HTR-8/SVneo (cell line): ENCODE measurements around the gene PAPPA2.

Source experiments
- DNase-seq: peaks from one replicate; pipeline ENCODE4 v3.0.0; 2011; ENCODE audit warnings: low spot score, mixed read lengths; ENCODE audit not compliant: insufficient read length
- FAIRE-seq: peaks from 2 replicates; lab custom pipeline; 2011; peaks lifted over from hg19 to GRCh38; lab: Jason Lieb, UNC

Gene PAPPA2

GRCh38 chr1:176494436-176494835 is 31.5 kb downstream of the PAPPA2 start:
- DNase-seq (no peak), FAIRE-seq (no peak)

- FAIRE-seq (no peak), DNase-seq (no peak)
Observed at GRCh38 chr1:176499671-176500070, 36.7 kb downstream of the PAPPA2 start.

GRCh38 chr1:176501599-176501998 is 38.6 kb downstream of the PAPPA2 start:
- FAIRE-seq, result no peak
- DNase-seq, result no peak

GRCh38 chr1:176504848-176505553 is 42.0 kb downstream of the PAPPA2 start:
- no peak for DNase-seq

GRCh38 chr1:176512966-176513365 is 50.0 kb downstream of the PAPPA2 start:
- FAIRE-seq, result no peak
- DNase-seq, result no peak

More at GRCh38 chr1:176504848-176505553, 42.0 kb downstream of the PAPPA2 start:
- no peak for FAIRE-seq

- FAIRE-seq, result no peak
Observed at GRCh38 chr1:176515310-176515709, 52.3 kb downstream of the PAPPA2 start.

GRCh38 chr1:176517484-176517883 is 54.5 kb downstream of the PAPPA2 start:
- DNase-seq (no peak), FAIRE-seq (no peak)

More at GRCh38 chr1:176515310-176515709, 52.3 kb downstream of the PAPPA2 start:
- no peak for DNase-seq

- DNase-seq, result no peak
Observed at GRCh38 chr1:176521211-176521610, 58.2 kb downstream of the PAPPA2 start.

GRCh38 chr1:176522310-176522845 is 59.4 kb downstream of the PAPPA2 start:
- FAIRE-seq (no peak), DNase-seq (no peak)

More at GRCh38 chr1:176521211-176521610, 58.2 kb downstream of the PAPPA2 start:
- FAIRE-seq, result no peak

GRCh38 chr1:176529395-176530090 is 66.6 kb downstream of the PAPPA2 start:
- FAIRE-seq (no peak), DNase-seq (no peak)

GRCh38 chr1:176531036-176531435 is 68.1 kb downstream of the PAPPA2 start:
- no peak for FAIRE-seq
- DNase-seq, result no peak

GRCh38 chr1:176531921-176532897 is 69.2 kb downstream of the PAPPA2 start:
- FAIRE-seq (no peak), DNase-seq (no peak)

- DNase-seq, result no peak
- no peak for FAIRE-seq
Observed at GRCh38 chr1:176533020-176533419, 70.0 kb downstream of the PAPPA2 start.

GRCh38 chr1:176536588-176536987 is 73.6 kb downstream of the PAPPA2 start:
- DNase-seq (no peak), FAIRE-seq (no peak)

- DNase-seq (no peak), FAIRE-seq (no peak)
Observed at GRCh38 chr1:176539018-176539417, 76.0 kb downstream of the PAPPA2 start.

- DNase-seq (no peak), FAIRE-seq (no peak)
Observed at GRCh38 chr1:176540428-176540827, 77.5 kb downstream of the PAPPA2 start.

GRCh38 chr1:176541663-176542062 is 78.7 kb downstream of the PAPPA2 start:
- DNase-seq, result no peak
- FAIRE-seq, result no peak

- FAIRE-seq (no peak), DNase-seq (no peak)
Observed at GRCh38 chr1:176542352-176542751, 79.4 kb downstream of the PAPPA2 start.

- DNase-seq, result no peak
- no peak for FAIRE-seq
Observed at GRCh38 chr1:176543360-176544129, 80.6 kb downstream of the PAPPA2 start.
